HTR-8/SVneo (cell line): Measurements from ENCODE around the gene ANKRD13C.
"Not testable (repeated sequence)": the region's sequence is repeated elsewhere in the genome, so short reads cannot be mapped to it uniquely, and the experiment has no call there.

Experiments used
- DNase-seq: peaks from one replicate; pipeline ENCODE4 v3.0.0; 2011; ENCODE audit warnings: low spot score, mixed read lengths; ENCODE audit not compliant: insufficient read length
- FAIRE-seq: peaks from 2 replicates; lab custom pipeline; 2011; peaks lifted over from hg19 to GRCh38; lab: Jason Lieb, UNC

ANKRD13C gene

GRCh38 chr1:70361727-70362398 is 7.3 kb upstream of the ANKRD13C start:
- no peak for DNase-seq
- FAIRE-seq: no peak

GRCh38 chr1:70360321-70360720 is 5.8 kb upstream of the ANKRD13C start:
- FAIRE-seq: no peak
- no peak for DNase-seq

GRCh38 chr1:70358921-70359564 is 4.5 kb upstream of the ANKRD13C start:
- FAIRE-seq (no peak), DNase-seq (no peak)

- FAIRE-seq (no peak), DNase-seq (no peak)
Observed at GRCh38 chr1:70355920-70356319, 1.4 kb upstream of the ANKRD13C start.

- no peak for FAIRE-seq
- DNase-seq: no peak
Observed at GRCh38 chr1:70355111-70355407, 537 bp upstream of the ANKRD13C start.

GRCh38 chr1:70353601-70354331 is 756 bp downstream of the ANKRD13C start:
- no peak for FAIRE-seq
- peak; percentile 48 for DNase-seq

GRCh38 chr1:70353044-70353443 is 1.5 kb downstream of the ANKRD13C start:
- FAIRE-seq (no peak), DNase-seq (no peak)

GRCh38 chr1:70349799-70350198 is 4.7 kb downstream of the ANKRD13C start:
- not testable (repeated sequence) for DNase-seq

GRCh38 chr1:70348399-70349165 is 5.9 kb downstream of the ANKRD13C start:
- no peak for DNase-seq
- FAIRE-seq: no peak

More at GRCh38 chr1:70349799-70350198, 4.7 kb downstream of the ANKRD13C start:
- FAIRE-seq: not testable (repeated sequence)

GRCh38 chr1:70339644-70340043 is 14.9 kb downstream of the ANKRD13C start:
- not testable (repeated sequence) for DNase-seq, FAIRE-seq

- FAIRE-seq (no peak), DNase-seq (no peak)
Observed at GRCh38 chr1:70336050-70336449, 18.5 kb downstream of the ANKRD13C start.

GRCh38 chr1:70334436-70334835 is 20.1 kb downstream of the ANKRD13C start:
- FAIRE-seq: no peak
- DNase-seq: no peak

GRCh38 chr1:70333245-70333644 is 21.3 kb downstream of the ANKRD13C start:
- no peak for DNase-seq
- no peak for FAIRE-seq

GRCh38 chr1:70331962-70332361 is 22.6 kb downstream of the ANKRD13C start:
- DNase-seq (peak; percentile 10), FAIRE-seq (no peak)

GRCh38 chr1:70327306-70328076 is 27.0 kb downstream of the ANKRD13C start:
- FAIRE-seq: no peak
- no peak for DNase-seq

GRCh38 chr1:70324683-70325082 is 29.8 kb downstream of the ANKRD13C start:
- FAIRE-seq: no peak
- DNase-seq: no peak

GRCh38 chr1:70319750-70320149 is 34.8 kb downstream of the ANKRD13C start:
- FAIRE-seq (no peak), DNase-seq (peak; percentile 25)

GRCh38 chr1:70318191-70318590 is 36.3 kb downstream of the ANKRD13C start:
- FAIRE-seq: no peak
- DNase-seq: no peak

- FAIRE-seq: no peak
- no peak for DNase-seq
Observed at GRCh38 chr1:70317087-70317486, 37.4 kb downstream of the ANKRD13C start.

- no peak for DNase-seq
- no peak for FAIRE-seq
Observed at GRCh38 chr1:70315782-70316181, 38.7 kb downstream of the ANKRD13C start.
